Measurements from ENCODE around the gene ZKSCAN1.
"Not testable (repeated sequence)": the region's sequence is repeated elsewhere in the genome, so short reads cannot be mapped to it uniquely, and the experiment has no call there.

ZKSCAN1 gene

GRCh38 chr7:99981066-99981465 lies 34.3 kb upstream of the ZKSCAN1 start:
- 70 to 79% methylated on average over 2 to 5 of the region's 7 CpGs for WGBS, 2 experiments (ENCODE audit: insufficient coverage in 2 of 2)
- not testable (repeated sequence) for H3K27ac ChIP-seq (ENCODE audit: low read depth, low read length, severe bottlenecking); H3K4me3 ChIP-seq (ENCODE audit: extremely low read depth, insufficient read depth, low read length, poor library complexity, severe bottlenecking); H3K9me3 ChIP-seq (ENCODE audit: control insufficient read depth, low read length); H3K36me3 ChIP-seq (ENCODE audit: control insufficient read depth, insufficient read depth, low read length); H3K4me1 ChIP-seq (ENCODE audit: control insufficient read depth, insufficient read depth, low read length, poor library complexity, severe bottlenecking)

DNA sequence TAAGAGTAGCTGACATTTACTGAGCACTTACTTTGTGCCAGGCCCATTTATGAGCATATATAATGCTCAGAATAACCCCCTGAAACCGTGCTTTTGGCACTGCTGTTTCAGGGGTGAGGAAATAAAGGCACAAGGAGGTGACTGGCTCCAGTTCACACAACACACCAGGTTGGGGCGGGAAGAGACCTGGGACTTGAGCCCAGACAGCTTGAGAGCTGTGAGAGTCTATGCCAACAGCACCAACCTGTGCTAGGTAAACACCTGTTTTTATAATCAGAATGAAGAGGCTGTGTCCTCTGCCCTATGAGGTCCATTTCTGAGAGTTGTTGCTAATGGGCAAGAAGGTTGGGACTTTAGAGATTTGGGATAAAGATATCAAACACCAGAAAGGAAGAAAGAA lies 30.8 kb upstream of the ZKSCAN1 start:
- H3K36me3 ChIP-seq (ENCODE audit: control insufficient read depth, insufficient read depth, low read length): no peaks in the 10 kb centered on the region
- no peaks in the 10 kb centered on the region for H3K9me3 ChIP-seq (ENCODE audit: control insufficient read depth, low read length)
- WGBS, 2 experiments (ENCODE audit: insufficient coverage in 2 of 2): 78 to 83% methylated on average over 1 to 2 of the region's 2 CpGs

GRCh38 chr7:99987306-99987705 lies 28.1 kb upstream of the ZKSCAN1 start:
- H3K9me3 ChIP-seq (ENCODE audit: control insufficient read depth, low read length); H3K4me3 ChIP-seq (ENCODE audit: extremely low read depth, insufficient read depth, low read length, poor library complexity, severe bottlenecking); H3K36me3 ChIP-seq (ENCODE audit: control insufficient read depth, insufficient read depth, low read length); H3K4me1 ChIP-seq (ENCODE audit: control insufficient read depth, insufficient read depth, low read length, poor library complexity, severe bottlenecking); H3K27ac ChIP-seq (ENCODE audit: low read depth, low read length, severe bottlenecking): not testable (repeated sequence)
- 89 to 92% methylated on average over 12 to 13 of the region's 14 CpGs for WGBS, 2 experiments (ENCODE audit: insufficient coverage in 2 of 2)

More for the DNA sequence above, 30.8 kb upstream of the ZKSCAN1 start:
- Histone ChIP-seq H3K4me3 (ENCODE audit: extremely low read depth, insufficient read depth, low read length, poor library complexity, severe bottlenecking) (no peak overlapping the region), H3K4me1 (ENCODE audit: control insufficient read depth, insufficient read depth, low read length, poor library complexity, severe bottlenecking) (no peaks in the 10 kb centered on the region), H3K27ac (ENCODE audit: low read depth, low read length, severe bottlenecking) (no peak overlapping the region)

DNA sequence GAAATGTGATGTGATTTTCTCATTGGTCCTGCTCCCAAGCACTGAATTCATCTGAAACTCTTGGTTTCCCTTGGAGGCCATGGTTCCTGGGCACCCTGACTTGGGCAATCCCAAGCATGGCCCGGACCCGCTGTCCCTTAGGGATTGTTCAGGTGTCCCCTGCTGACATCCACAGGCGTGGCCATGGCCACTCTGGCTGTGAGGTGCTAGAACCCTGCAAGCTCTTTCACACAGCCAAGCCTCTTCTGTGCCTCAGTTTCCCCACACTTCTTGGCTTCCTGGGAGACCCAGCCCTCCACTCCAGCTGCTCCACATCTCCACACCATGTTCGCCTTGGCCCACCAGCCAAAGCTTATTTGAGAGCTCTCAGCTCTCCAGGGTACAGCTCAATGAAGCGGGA lies 27.6 kb upstream of the ZKSCAN1 start:
- no peaks in the 10 kb centered on the region for H3K36me3 ChIP-seq (ENCODE audit: control insufficient read depth, insufficient read depth, low read length)
- H3K9me3 ChIP-seq (ENCODE audit: control insufficient read depth, low read length): no peaks in the 10 kb centered on the region
- no peak overlapping the region for H3K27ac ChIP-seq (ENCODE audit: low read depth, low read length, severe bottlenecking)
- no peaks in the 10 kb centered on the region for H3K4me1 ChIP-seq (ENCODE audit: control insufficient read depth, insufficient read depth, low read length, poor library complexity, severe bottlenecking)
- H3K4me3 ChIP-seq (ENCODE audit: extremely low read depth, insufficient read depth, low read length, poor library complexity, severe bottlenecking): no peak overlapping the region
- 75 to 97% methylated on average over 4 to 5 of the region's 5 CpGs for WGBS, 2 experiments (ENCODE audit: insufficient coverage in 2 of 2)

DNA sequence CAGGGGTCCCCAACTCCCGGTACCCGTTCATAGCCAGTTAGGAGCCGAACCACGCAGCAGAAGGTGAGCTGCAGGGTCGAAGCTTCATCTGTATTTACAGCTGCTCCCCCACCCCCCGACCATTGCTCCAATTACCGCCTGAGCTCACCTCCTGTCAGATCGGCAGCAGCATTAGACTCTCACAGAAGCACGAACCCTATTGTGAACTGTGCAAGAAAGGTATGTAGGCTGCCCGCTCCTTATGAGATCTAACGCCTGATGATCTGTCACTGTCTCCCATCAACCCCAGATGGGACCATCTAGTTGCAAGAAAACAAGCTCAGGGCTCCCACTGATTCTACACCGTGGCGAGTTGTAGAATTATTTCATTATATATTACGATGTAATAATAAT lies 24.9 kb upstream of the ZKSCAN1 start:
- WGBS, 2 experiments (ENCODE audit: insufficient coverage in 2 of 2): 56 to 67% methylated on average over 11 of the region's 14 CpGs

DNA sequence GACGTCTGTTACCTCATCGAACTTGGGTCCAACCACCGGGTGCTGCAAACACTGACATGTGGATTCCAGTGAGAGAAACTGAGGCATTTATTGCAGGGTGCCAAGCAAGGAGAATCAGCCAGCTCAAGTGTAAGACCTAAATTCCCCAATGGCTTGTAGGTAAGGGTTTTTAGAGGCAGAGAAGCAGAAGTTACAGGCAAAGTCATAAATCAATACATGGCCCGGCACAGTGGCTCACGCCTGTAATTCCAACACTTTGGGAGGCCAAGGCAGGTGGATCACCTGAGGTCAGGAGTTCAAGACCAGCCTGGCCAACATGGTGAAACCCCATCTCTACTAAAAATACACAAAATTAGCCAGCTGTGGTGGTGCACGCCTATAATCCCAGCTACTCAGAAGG lies 23.9 kb upstream of the ZKSCAN1 start:
- H3K27ac ChIP-seq (ENCODE audit: low read depth, low read length, severe bottlenecking); H3K36me3 ChIP-seq (ENCODE audit: control insufficient read depth, insufficient read depth, low read length); H3K4me1 ChIP-seq (ENCODE audit: control insufficient read depth, insufficient read depth, low read length, poor library complexity, severe bottlenecking); H3K4me3 ChIP-seq (ENCODE audit: extremely low read depth, insufficient read depth, low read length, poor library complexity, severe bottlenecking); H3K9me3 ChIP-seq (ENCODE audit: control insufficient read depth, low read length): not testable (repeated sequence)
- 80 to 83% methylated on average over 5 to 6 of the region's 6 CpGs for WGBS, 2 experiments (ENCODE audit: insufficient coverage in 2 of 2)

More for the DNA sequence above, 24.9 kb upstream of the ZKSCAN1 start:
- no peak overlapping the region for H3K27ac ChIP-seq (ENCODE audit: low read depth, low read length, severe bottlenecking)
- no peaks in the 10 kb centered on the region for H3K36me3 ChIP-seq (ENCODE audit: control insufficient read depth, insufficient read depth, low read length)
- no peaks in the 10 kb centered on the region for H3K9me3 ChIP-seq (ENCODE audit: control insufficient read depth, low read length)
- peaks cover 4% of the 10 kb centered on the region for H3K4me1 ChIP-seq (ENCODE audit: control insufficient read depth, insufficient read depth, low read length, poor library complexity, severe bottlenecking)
- no peak overlapping the region for H3K4me3 ChIP-seq (ENCODE audit: extremely low read depth, insufficient read depth, low read length, poor library complexity, severe bottlenecking)

GRCh38 chr7:99992330-99993038 lies 22.9 kb upstream of the ZKSCAN1 start:
- no peaks in the 10 kb centered on the region for H3K36me3 ChIP-seq (ENCODE audit: control insufficient read depth, insufficient read depth, low read length)
- H3K27ac ChIP-seq (ENCODE audit: low read depth, low read length, severe bottlenecking): no peak overlapping the region
- H3K9me3 ChIP-seq (ENCODE audit: control insufficient read depth, low read length): no peaks in the 10 kb centered on the region
- H3K4me1 ChIP-seq (ENCODE audit: control insufficient read depth, insufficient read depth, low read length, poor library complexity, severe bottlenecking): peaks cover 4% of the 10 kb centered on the region
- 84 to 87% methylated on average over 14 to 19 of the region's 21 CpGs for WGBS, 2 experiments (ENCODE audit: insufficient coverage in 2 of 2)
- no peak overlapping the region for H3K4me3 ChIP-seq (ENCODE audit: extremely low read depth, insufficient read depth, low read length, poor library complexity, severe bottlenecking)

DNA sequence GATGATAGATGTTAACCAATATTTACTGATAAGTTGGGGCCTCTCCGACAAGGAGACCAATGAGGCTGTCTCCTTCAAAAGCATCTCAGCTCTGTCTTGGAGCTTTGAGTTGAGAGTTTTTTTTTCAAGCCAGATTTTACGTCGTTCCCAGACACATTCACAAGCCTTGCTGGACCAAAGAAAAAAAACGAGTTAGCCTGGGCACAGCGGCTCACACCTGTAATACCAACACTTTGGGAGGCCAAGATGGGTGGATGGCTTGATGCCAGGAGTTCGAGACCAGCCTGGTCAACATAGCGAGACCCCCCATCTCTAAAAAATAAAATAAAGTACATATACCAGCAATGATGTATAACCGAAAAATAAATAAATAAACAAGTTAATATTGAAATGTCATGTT lies 20.6 kb upstream of the ZKSCAN1 start:
- Histone ChIP-seq H3K27ac (ENCODE audit: low read depth, low read length, severe bottlenecking) (no peak overlapping the region), H3K9me3 (ENCODE audit: control insufficient read depth, low read length) (no peaks in the 10 kb centered on the region), H3K4me3 (ENCODE audit: extremely low read depth, insufficient read depth, low read length, poor library complexity, severe bottlenecking) (no peak overlapping the region), H3K36me3 (ENCODE audit: control insufficient read depth, insufficient read depth, low read length) (no peaks in the 10 kb centered on the region), H3K4me1 (ENCODE audit: control insufficient read depth, insufficient read depth, low read length, poor library complexity, severe bottlenecking) (peaks cover 4% of the 10 kb centered on the region)
- WGBS, 2 experiments (ENCODE audit: insufficient coverage in 2 of 2): 78 to 79% methylated on average over 3 to 5 of the region's 8 CpGs

- WGBS, 2 experiments (ENCODE audit: insufficient coverage in 2 of 2): 93% methylated on average over 15 of the region's 15 CpGs
- peaks cover 4% of the 10 kb centered on the region for H3K4me1 ChIP-seq (ENCODE audit: control insufficient read depth, insufficient read depth, low read length, poor library complexity, severe bottlenecking)
- no peak overlapping the region for H3K27ac ChIP-seq (ENCODE audit: low read depth, low read length, severe bottlenecking)
- H3K36me3 ChIP-seq (ENCODE audit: control insufficient read depth, insufficient read depth, low read length): no peaks in the 10 kb centered on the region
- H3K4me3 ChIP-seq (ENCODE audit: extremely low read depth, insufficient read depth, low read length, poor library complexity, severe bottlenecking): no peak overlapping the region
- no peaks in the 10 kb centered on the region for H3K9me3 ChIP-seq (ENCODE audit: control insufficient read depth, low read length)
Observed at GRCh38 chr7:99996755-99997544, 18.4 kb upstream of the ZKSCAN1 start.

- H3K27ac ChIP-seq (ENCODE audit: low read depth, low read length, severe bottlenecking): no peak overlapping the region
- H3K4me1 ChIP-seq (ENCODE audit: control insufficient read depth, insufficient read depth, low read length, poor library complexity, severe bottlenecking): peaks cover 4% of the 10 kb centered on the region
- WGBS, 2 experiments (ENCODE audit: insufficient coverage in 2 of 2): 90 to 91% methylated on average over 33 to 34 of the region's 35 CpGs
- H3K36me3 ChIP-seq (ENCODE audit: control insufficient read depth, insufficient read depth, low read length): no peaks in the 10 kb centered on the region
- no peak overlapping the region for H3K4me3 ChIP-seq (ENCODE audit: extremely low read depth, insufficient read depth, low read length, poor library complexity, severe bottlenecking)
- H3K9me3 ChIP-seq (ENCODE audit: control insufficient read depth, low read length): no peaks in the 10 kb centered on the region
Observed at GRCh38 chr7:99997545-99998137, 17.8 kb upstream of the ZKSCAN1 start.

GRCh38 chr7:100000239-100000638 lies 15.2 kb upstream of the ZKSCAN1 start:
- Histone ChIP-seq H3K27ac (ENCODE audit: low read depth, low read length, severe bottlenecking) (no peak overlapping the region), H3K36me3 (ENCODE audit: control insufficient read depth, insufficient read depth, low read length) (no peaks in the 10 kb centered on the region), H3K4me1 (ENCODE audit: control insufficient read depth, insufficient read depth, low read length, poor library complexity, severe bottlenecking) (peaks cover 13% of the 10 kb centered on the region), H3K9me3 (ENCODE audit: control insufficient read depth, low read length) (no peaks in the 10 kb centered on the region), H3K4me3 (ENCODE audit: extremely low read depth, insufficient read depth, low read length, poor library complexity, severe bottlenecking) (no peak overlapping the region)
- 91 to 95% methylated on average over 12 to 13 of the region's 13 CpGs for WGBS, 2 experiments (ENCODE audit: insufficient coverage in 2 of 2)

Data from mesodermal cell (in vitro differentiated cells).